Urinary bladder (tissue), 4 donors: Measurements from ENCODE around the gene MSLN. TPM values are rescaled to one million over a fixed set of nuclear protein-coding genes. Genes with fewer than 3 reads are reported as not detected.

ENCODE experiments used
- DNase-seq: peaks from one replicate; pipeline ENCODE4 v3.0.0-alpha.2; 2015; ENCODE audit errors: extremely low spot score
- H3K27ac ChIP-seq: one replicate; pipeline ENCODE4 v1.5.1; 2013; ENCODE audit warnings: low read depth, mild to moderate bottlenecking, moderate library complexity
- H3K36me3 ChIP-seq: one replicate; pipeline ENCODE4 v1.6.1; 2013; ENCODE audit warnings: mild to moderate bottlenecking, moderate library complexity; ENCODE audit not compliant: insufficient read depth
- H3K4me1 ChIP-seq: one replicate; pipeline ENCODE4 v1.6.1; 2013; ENCODE audit warnings: mild to moderate bottlenecking, moderate library complexity; ENCODE audit not compliant: insufficient read depth
- H3K4me3 ChIP-seq: one replicate; pipeline ENCODE4 v1.5.1; 2013; ENCODE audit warnings: low read depth, low read length
- WGBS: extraction: QIAGEN DNeasy Blood & Tissue Kit; methylation state at CpG from one replicate; pipeline ENCODE4 v1.1.7; 2013; 5-methylcytosine and 5-hydroxymethylcytosine counted together
- polyA plus RNA-seq: library from polyadenylated mRNA; stranded (reverse); fragments of 200-250 nt; gene quantifications from one replicate; pipeline ENCODE4 v1.2.3, GENCODE V29; 2013
- total RNA-seq: library from RNA; depleted of rRNA; stranded (reverse); fragments of >200 nt; gene quantifications from one replicate; pipeline ENCODE4 v1.2.3, GENCODE V29; 2014
- donor health status: healthy with polysubstance abuse.
- donor health status: healthy.

Gene MSLN
- total and polyA plus RNA-seq, 2 donors = 0.41 to 0.74 TPM

- WGBS = 13% methylated on average over 16 of the region's 16 CpGs
- no peak for DNase-seq
- Histone ChIP-seq H3K4me3 (peak overlapping the region; percentile 72), H3K27ac (no peak overlapping the region), H3K36me3 (no peaks in the 10 kb centered on the region), H3K4me1 (peaks cover 5% of the 10 kb centered on the region)
Measured at GRCh38 chr16:719815-720446, 40.6 kb upstream of the MSLN start.

GRCh38 chr16:720447-720989 lies 40.0 kb upstream of the MSLN start:
- DNase-seq = no peak
- under 1% methylated on average over 38 of the region's 38 CpGs for WGBS
- peak overlapping the region; percentile 83 for H3K27ac ChIP-seq
- H3K4me3 ChIP-seq = peak overlapping the region; percentile 72
- H3K4me1 ChIP-seq = peaks cover 4% of the 10 kb centered on the region
- no peaks in the 10 kb centered on the region for H3K36me3 ChIP-seq

GRCh38 chr16:720990-721764 lies 39.4 kb upstream of the MSLN start, which contains the start of gene ANTKMT:
Gene ANTKMT, plus strand, starts transcription at chr16:721146. Its CDS starts 129 bp downstream, at chr16:721275.
- Histone ChIP-seq H3K27ac (peak within 1 kb of the TSS; percentile 83), H3K4me3 (peak within 1 kb of the TSS; percentile 72), H3K36me3 (no peaks in the 10 kb centered on the region), H3K4me1 (no peaks in the 10 kb centered on the region)
- 6% methylated on average over 106 of the region's 106 CpGs for WGBS
- no peak for DNase-seq

GRCh38 chr16:721765-722540 lies 38.6 kb upstream of the MSLN start:
- WGBS = 85% methylated on average over 51 of the region's 51 CpGs
- Histone ChIP-seq H3K36me3 (no peaks in the 10 kb centered on the region), H3K27ac (no peak overlapping the region), H3K4me1 (no peaks in the 10 kb centered on the region), H3K4me3 (peak overlapping the region; percentile 72)
- no peak for DNase-seq

GRCh38 chr16:722835-723633 lies 37.5 kb upstream of the MSLN start:
- no peak overlapping the region for H3K4me3 ChIP-seq
- no peak overlapping the region for H3K27ac ChIP-seq
- H3K4me1 ChIP-seq = no peaks in the 10 kb centered on the region
- no peak for DNase-seq
- WGBS = 87% methylated on average over 24 of the region's 24 CpGs
- H3K36me3 ChIP-seq = no peaks in the 10 kb centered on the region

- Histone ChIP-seq H3K27ac (no peak overlapping the region), H3K4me1 (no peaks in the 10 kb centered on the region), H3K4me3 (no peak overlapping the region), H3K36me3 (no peaks in the 10 kb centered on the region)
- 85% methylated on average over 9 of the region's 9 CpGs for WGBS
- DNase-seq = no peak
Measured at GRCh38 chr16:723695-724094, 36.8 kb upstream of the MSLN start.

GRCh38 chr16:724188-725040 lies 36.1 kb upstream of the MSLN start:
- WGBS = 70% methylated on average over 29 of the region's 29 CpGs
- no peak for DNase-seq
- H3K36me3 ChIP-seq = no peaks in the 10 kb centered on the region
- no peaks in the 10 kb centered on the region for H3K4me1 ChIP-seq
- H3K27ac ChIP-seq = no peak overlapping the region
- H3K4me3 ChIP-seq = no peak overlapping the region

- H3K36me3 ChIP-seq = no peaks in the 10 kb centered on the region
- no peaks in the 10 kb centered on the region for H3K4me1 ChIP-seq
- 83% methylated on average over 7 of the region's 7 CpGs for whole genome bisulfite sequencing
Measured at GRCh38 chr16:725041-725376, 35.5 kb upstream of the MSLN start.

GRCh38 chr16:725463-726187 lies 34.9 kb upstream of the MSLN start:
- WGBS = 78% methylated on average over 23 of the region's 23 CpGs
- Histone ChIP-seq H3K4me1 (no peaks in the 10 kb centered on the region), H3K36me3 (no peaks in the 10 kb centered on the region), H3K4me3 (no peak overlapping the region), H3K27ac (no peak overlapping the region)
- DNase-seq = no peak

More at GRCh38 chr16:725041-725376, 35.5 kb upstream of the MSLN start:
- H3K4me3 ChIP-seq = no peak overlapping the region
- no peak overlapping the region for H3K27ac ChIP-seq
- no peak for DNase-seq

GRCh38 chr16:726188-726437 lies 34.4 kb upstream of the MSLN start:
- no peaks in the 10 kb centered on the region for H3K4me1 ChIP-seq
- H3K4me3 ChIP-seq = no peak overlapping the region
- 14% methylated on average over 9 of the region's 9 CpGs for WGBS
- DNase-seq = no peak
- no peak overlapping the region for H3K27ac ChIP-seq
- H3K36me3 ChIP-seq = no peaks in the 10 kb centered on the region

GRCh38 chr16:726438-727290 lies 33.9 kb upstream of the MSLN start, which contains the start of the genes CCDC78 and HAGHL:
Gene CCDC78, minus strand, starts transcription at chr16:726443. Its CDS starts 76 bp downstream, at chr16:726367.
Gene HAGHL, plus strand, starts transcription at chr16:727106. Its CDS starts 404 bp downstream, at chr16:727510.
- peak within 1 kb of the TSS; percentile 12 for H3K27ac ChIP-seq
- H3K4me1 ChIP-seq = no peaks in the 10 kb centered on the region
- peak within 1 kb of the TSS; percentile 45 for H3K4me3 ChIP-seq
- no peak for DNase-seq
- WGBS = 1% methylated on average over 88 of the region's 88 CpGs
- no peaks in the 10 kb centered on the region for H3K36me3 ChIP-seq
